K562 (cell line): Measurements from ENCODE around the gene PLXNB1. TPM values are rescaled to one million over a fixed set of nuclear protein-coding genes. Genes with fewer than 3 reads are reported as not detected.

Source experiments
- ATAC-seq: fragments of 200-7000 bp; cut with Tn5 transposase; 3 replicates; pipeline ENCODE4 v1.9.1; 2020; ENCODE audit warnings: moderate library complexity
- Bru-seq: library from RNA; stranded (reverse); fragments of 400-500 nt; gene quantifications from one replicate; lab custom pipeline; 2021; lab: Mats Ljungman, UMichigan
- BruChase-seq, 2 experiments: library from RNA; stranded (reverse); fragments of 400-500 nt; gene quantifications; one replicate each; lab custom pipeline; 2021; lab: Mats Ljungman, UMichigan
- BruUV-seq: library from RNA; stranded (reverse); fragments of 400-500 nt; replicated peaks from 2 replicates; lab custom pipeline; 2021; lab: Mats Ljungman, UMichigan
- CTCF ChIA-PET: fragments of 300-600 bp; formaldehyde crosslinking; extraction: SDS; loops from one replicate; lab custom pipeline; 2021; ENCODE audit warnings: low intra/inter-chr PET ratio; lab: Yijun Ruan, JAX
- POLR2A ChIA-PET: fragments of 300-600, 350-650 bp; sonication (Branson Sonifier 250); formaldehyde crosslinking; extraction: SDS; loops from one replicate; lab custom pipeline; 2021; ENCODE audit warnings: antibody characterized with exemption, inconsistent platforms; lab: Yijun Ruan, JAX
- DNase-seq, 4 experiments: peaks; one replicate each; pipeline versions ENCODE4 v3.0.0 to v3.0.0-alpha.2; 2011 to 2018; ENCODE audit warnings: low spot score in 3 of 4, mixed read lengths in 3 of 4; ENCODE audit errors: extremely low read depth in 1 of 4
- FAIRE-seq: peaks from 2 replicates; lab custom pipeline; 2011; peaks lifted over from hg19 to GRCh38; lab: Jason Lieb, UNC
- H2AFZ ChIP-seq: 2 replicates; pipeline ENCODE4 v1.6.0; 2011; ENCODE audit warnings: low read depth, low read length, control low read depth, inconsistent platforms
- H3K27ac ChIP-seq: fragments of 200-600 bp; 3 replicates; pipeline ENCODE4 v1.8.0; 2011; ENCODE audit warnings: low read depth, mild to moderate bottlenecking, control low read depth, inconsistent platforms, low read length, moderate library complexity, mixed read lengths; ENCODE audit errors: extremely low read depth
- H3K27me3 ChIP-seq, 2 experiments: fragments of 300-600 bp in 1 of 2; 2 replicates in 1 of 2; 3 replicates in 1 of 2; pipeline versions ENCODE4 v1.6.0 to v1.8.0; 2011; ENCODE audit warnings: inconsistent platforms in 2 of 2, low read length in 2 of 2, mild to moderate bottlenecking in 1 of 2, mixed read lengths in 1 of 2, moderate library complexity in 1 of 2; ENCODE audit not compliant: control insufficient read depth in 2 of 2, insufficient read depth in 2 of 2
- H3K36me3 ChIP-seq: fragments of 300-600 bp; 3 replicates; pipeline ENCODE4 v1.8.0; 2011; ENCODE audit warnings: mild to moderate bottlenecking, low read length, inconsistent platforms; ENCODE audit not compliant: control insufficient read depth, insufficient read depth
- H3K4me1 ChIP-seq, 2 experiments: fragments of 200-600 bp in 1 of 2; replicated peaks in 1 of 2; 2 replicates in 1 of 2; 3 replicates in 1 of 2; pipeline versions ENCODE4 v1.5.1 to v1.8.0; 2011; ENCODE audit warnings: inconsistent platforms in 2 of 2, low read length in 2 of 2, mild to moderate bottlenecking in 1 of 2, mixed read lengths in 1 of 2, moderate library complexity in 1 of 2; ENCODE audit not compliant: control insufficient read depth in 2 of 2, insufficient read depth in 2 of 2
- H3K4me2 ChIP-seq: 2 replicates; pipeline ENCODE4 v1.6.1; 2011; ENCODE audit warnings: low read length, control low read depth, inconsistent platforms, mixed read lengths; ENCODE audit not compliant: insufficient read depth
- H3K4me3 ChIP-seq: fragments of 200-600 bp; sonication (generic), shearing (Covaris generic); 2 replicates; pipeline ENCODE4 v1.5.1; 2016; ENCODE audit warnings: control low read depth, inconsistent platforms
- H3K79me2 ChIP-seq: fragments of 200-600 bp; 3 replicates; pipeline ENCODE4 v1.8.0; 2011; ENCODE audit warnings: low read length, inconsistent platforms; ENCODE audit not compliant: control insufficient read depth, insufficient read depth
- H3K9ac ChIP-seq, 2 experiments: 2 replicates each; pipeline versions ENCODE4 v1.6.0 to v1.6.1; 2011; ENCODE audit warnings: low read depth in 2 of 2, low read length in 2 of 2, control low read depth in 1 of 2, inconsistent platforms in 1 of 2, mild to moderate bottlenecking in 1 of 2, mixed read lengths in 1 of 2; ENCODE audit not compliant: insufficient read depth in 1 of 2
- H3K9me1 ChIP-seq: one replicate; pipeline ENCODE4 v1.6.0; 2011; ENCODE audit warnings: inconsistent platforms, mild to moderate bottlenecking, low read length, moderate library complexity; ENCODE audit not compliant: control insufficient read depth, insufficient read depth
- H3K9me3 ChIP-seq: replicated peaks from 2 replicates; pipeline ENCODE4 v1.5.1; 2011; ENCODE audit warnings: low read depth, low read length, inconsistent platforms; ENCODE audit not compliant: control insufficient read depth, insufficient read depth
- H4K20me1 ChIP-seq: replicated peaks from 2 replicates; pipeline ENCODE4 v1.6.1; 2011; ENCODE audit warnings: low read length, inconsistent platforms, mixed read lengths; ENCODE audit not compliant: control insufficient read depth, insufficient read depth
- CCAR2 ChIP-seq: fragments of 200-400 bp; formaldehyde crosslinking; IDR thresholded peaks from 2 replicates; pipeline ENCODE4 v1.6.1; 2017; ENCODE audit warnings: mild to moderate bottlenecking, low read depth, low read length
- CEBPG ChIP-seq, 3 experiments: fragments of 200-800 bp in 1 of 3; sonication (Bioruptor generic) in 1 of 3; sonication (generic) in 1 of 3; formaldehyde crosslinking in 1 of 3; IDR thresholded peaks in 2 of 3; conservative IDR thresholded peaks in 1 of 3; 2 replicates each; pipeline versions ENCODE4 v1.6.1 to v1.8.0; 2016 to 2022; ENCODE audit warnings: missing compliant biosample characterization in 2 of 3, missing genetic modification characterization in 2 of 3, mild to moderate bottlenecking in 1 of 3, missing genetic modification reagents in 1 of 3
- RBFOX2 ChIP-seq: fragments of 200-400 bp; formaldehyde crosslinking; IDR thresholded peaks from 2 replicates; pipeline ENCODE4 v1.6.1; 2017; ENCODE audit warnings: low read depth, mild to moderate bottlenecking, low read length, moderate library complexity
- SMAD1 ChIP-seq: fragments of 150-350 bp; IDR thresholded peaks from 2 replicates; pipeline ENCODE4 v1.6.1; 2014; ENCODE audit warnings: low read length, low read depth; ENCODE audit not compliant: partially characterized antibody
- WGBS: fragments of 100-300 bp; shearing (Covaris generic); methylation state at CpG from one replicate; pipeline ENCODE4 v1.1.6; 2016; ENCODE audit warnings: low coverage, mixed read lengths; ENCODE audit not compliant: insufficient coverage; ENCODE audit errors: missing lambda C conversion rate; 5-methylcytosine and 5-hydroxymethylcytosine counted together
- in situ Hi-C: fragments of 300-500 bp; cut with MboI; formaldehyde crosslinking; loops from 4 replicates; pipeline ENCODE4 v1.15.0; 2018; ENCODE audit warnings: inconsistent platforms, mixed read lengths
- intact Hi-C: fragments of 100-400 bp; cut with micrococcal nuclease; formaldehyde crosslinking; loops from 2 replicates; pipeline ENCODE4 v1.14.2; 2022
- long read RNA-seq, 3 experiments: library from polyadenylated mRNA in 2 of 3; library from RNA in 1 of 3; unstranded in 2 of 3; stranded (forward) in 1 of 3; transcript quantifications; one replicate each; pipeline ENCODE4 v2.0.0, GENCODE V29; 2019 to 2022
- polyA minus RNA-seq, 3 experiments: library from RNA; depleted of rRNA, polyadenylated mRNA; stranded (reverse); fragments of >200 nt; gene quantifications; 2 replicates each; pipeline ENCODE4 v1.2.3, GENCODE V29; 2011
- polyA plus RNA-seq, 8 experiments: library from polyadenylated mRNA; depleted of rRNA in 4 of 8; stranded (reverse) in 5 of 8; unstranded in 3 of 8; fragments of >200 nt; fragmentation: Nextera tagmentation in 2 of 8; fragmentation: Illumina TruSeq in 1 of 8; extraction: Ambion mirVana in 2 of 8; extraction: Trizol in 1 of 8; gene quantifications; 2 replicates each; pipeline versions ENCODE4 v1.2.1 to v1.2.3, GENCODE V29; 2011 to 2014; ENCODE audit warnings: inconsistent platforms in 1 of 8, missing spikeins in 1 of 8
- total RNA-seq, 7 experiments: library from RNA; depleted of rRNA in 6 of 7; stranded (reverse); fragments of >200 nt in 6 of 7; fragmentation: Illumina TruSeq in 2 of 7; extraction: Trizol in 2 of 7; gene quantifications; 2 replicates each; pipeline versions ENCODE4 v1.2.1 to v1.2.3, GENCODE V29; 2011 to 2021; ENCODE audit warnings: low replicate concordance in 1 of 7
- TF ChIP-seq, protein P1 (sequence below): sonication (generic); formaldehyde crosslinking; IDR thresholded peaks from 2 replicates; pipeline ENCODE4 v1.8.0; 2022; ENCODE audit warnings: missing genetic modification reagents, mild to moderate bottlenecking, moderate library complexity, borderline replicate concordance
- TF ChIP-seq, protein P2 (sequence below), 2 experiments: fragments of 450-650 bp in 1 of 2; sonication (generic) in 1 of 2; formaldehyde crosslinking in 1 of 2; IDR thresholded peaks in 1 of 2; conservative IDR thresholded peaks in 1 of 2; 2 replicates each; pipeline versions ENCODE4 v1.6.1 to v1.8.1; 2016 to 2023; ENCODE audit warnings: mild to moderate bottlenecking in 2 of 2, moderate library complexity in 2 of 2, inconsistent platforms in 1 of 2, missing genetic modification reagents in 1 of 2

PLXNB1 gene, protein sequence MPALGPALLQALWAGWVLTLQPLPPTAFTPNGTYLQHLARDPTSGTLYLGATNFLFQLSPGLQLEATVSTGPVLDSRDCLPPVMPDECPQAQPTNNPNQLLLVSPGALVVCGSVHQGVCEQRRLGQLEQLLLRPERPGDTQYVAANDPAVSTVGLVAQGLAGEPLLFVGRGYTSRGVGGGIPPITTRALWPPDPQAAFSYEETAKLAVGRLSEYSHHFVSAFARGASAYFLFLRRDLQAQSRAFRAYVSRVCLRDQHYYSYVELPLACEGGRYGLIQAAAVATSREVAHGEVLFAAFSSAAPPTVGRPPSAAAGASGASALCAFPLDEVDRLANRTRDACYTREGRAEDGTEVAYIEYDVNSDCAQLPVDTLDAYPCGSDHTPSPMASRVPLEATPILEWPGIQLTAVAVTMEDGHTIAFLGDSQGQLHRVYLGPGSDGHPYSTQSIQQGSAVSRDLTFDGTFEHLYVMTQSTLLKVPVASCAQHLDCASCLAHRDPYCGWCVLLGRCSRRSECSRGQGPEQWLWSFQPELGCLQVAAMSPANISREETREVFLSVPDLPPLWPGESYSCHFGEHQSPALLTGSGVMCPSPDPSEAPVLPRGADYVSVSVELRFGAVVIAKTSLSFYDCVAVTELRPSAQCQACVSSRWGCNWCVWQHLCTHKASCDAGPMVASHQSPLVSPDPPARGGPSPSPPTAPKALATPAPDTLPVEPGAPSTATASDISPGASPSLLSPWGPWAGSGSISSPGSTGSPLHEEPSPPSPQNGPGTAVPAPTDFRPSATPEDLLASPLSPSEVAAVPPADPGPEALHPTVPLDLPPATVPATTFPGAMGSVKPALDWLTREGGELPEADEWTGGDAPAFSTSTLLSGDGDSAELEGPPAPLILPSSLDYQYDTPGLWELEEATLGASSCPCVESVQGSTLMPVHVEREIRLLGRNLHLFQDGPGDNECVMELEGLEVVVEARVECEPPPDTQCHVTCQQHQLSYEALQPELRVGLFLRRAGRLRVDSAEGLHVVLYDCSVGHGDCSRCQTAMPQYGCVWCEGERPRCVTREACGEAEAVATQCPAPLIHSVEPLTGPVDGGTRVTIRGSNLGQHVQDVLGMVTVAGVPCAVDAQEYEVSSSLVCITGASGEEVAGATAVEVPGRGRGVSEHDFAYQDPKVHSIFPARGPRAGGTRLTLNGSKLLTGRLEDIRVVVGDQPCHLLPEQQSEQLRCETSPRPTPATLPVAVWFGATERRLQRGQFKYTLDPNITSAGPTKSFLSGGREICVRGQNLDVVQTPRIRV (N-terminal part only)
- total RNA-seq (2011; cell fraction: chromatin; rRNA removed; ENCODE audit: low replicate concordance) = 67.7 and 204 TPM in 2 replicates
- 92.2 and 100 TPM in 2 replicates for total RNA-seq (2011; cell fraction: nucleolus; rRNA removed)
- 59.2 and 60.7 TPM in 2 replicates for total RNA-seq (2011; cell fraction: nucleoplasm; rRNA removed)
- total RNA-seq (2014; rRNA removed) = 11.2 and 12.7 TPM in 2 replicates
- 2.1 and 3.9 TPM in 2 replicates for total RNA-seq (2014; rRNA removed; fragmentation: Illumina TruSeq; extraction: Trizol)
- total RNA-seq (2015; rRNA removed; fragmentation: Illumina TruSeq; extraction: Trizol) = 6.0 and 6.3 TPM in 2 replicates
- 11.4 and 13.9 TPM in 2 replicates for total RNA-seq (2021)
- polyA plus RNA-seq (2011; rRNA removed) = 6.0 and 16.7 TPM in 2 replicates
- 10.8 and 14.2 TPM in 2 replicates for polyA plus RNA-seq (2011; cell fraction: cytosol; rRNA removed)
- 106 and 120 TPM in 2 replicates for polyA plus RNA-seq (2011; cell fraction: nucleus; rRNA removed)
- 11.5 and 18.7 TPM in 2 replicates for polyA plus RNA-seq (2012)
- polyA plus RNA-seq (2014; fragmentation: Illumina TruSeq; extraction: Trizol) = 7.3 and 9.2 TPM in 2 replicates
- under 1 TPM; 0.17 to 0.24 TPM for polyA plus RNA-seq (2014; fragmentation: Nextera tagmentation; extraction: Ambion mirVana)
- 10.6 and 17.4 TPM in 2 replicates for polyA plus RNA-seq (2014; rRNA removed)
- 5.0 and 8.2 TPM in 2 replicates for polyA minus RNA-seq (2011; rRNA and poly(A)+ RNA removed)
- polyA minus RNA-seq (2011; cell fraction: cytosol; rRNA and poly(A)+ RNA removed) = 10.0 and 12.9 TPM in 2 replicates
- polyA minus RNA-seq (2011; cell fraction: nucleus; rRNA and poly(A)+ RNA removed) = 27.1 and 27.3 TPM in 2 replicates
- percentile 50 among the genes with signal in this experiment for Bru-seq, nascent RNA
- BruChase-seq, experiment 1, labeled RNA remaining after a 2-hour chase = percentile 42 among the genes with signal in this experiment
- percentile 45 among the genes with signal in this experiment for BruChase-seq, experiment 2, labeled RNA remaining after a 6-hour chase
- long read RNA-seq, experiment 1, partial matches to known transcripts = 15 of 19 reads
- long read RNA-seq, experiment 1, other reads (novel, unspliced or antisense) = 4 of 19 reads
- long read RNA-seq, experiment 2, partial matches to known transcripts = 0 of 4 reads
- long read RNA-seq, experiment 2, other reads (novel, unspliced or antisense) = 4 of 4 reads
- long read RNA-seq, experiment 3, partial matches to known transcripts = 1 of 1 reads
- long read RNA-seq, experiment 3, other reads (novel, unspliced or antisense) = 0 of 1 reads

DNA sequence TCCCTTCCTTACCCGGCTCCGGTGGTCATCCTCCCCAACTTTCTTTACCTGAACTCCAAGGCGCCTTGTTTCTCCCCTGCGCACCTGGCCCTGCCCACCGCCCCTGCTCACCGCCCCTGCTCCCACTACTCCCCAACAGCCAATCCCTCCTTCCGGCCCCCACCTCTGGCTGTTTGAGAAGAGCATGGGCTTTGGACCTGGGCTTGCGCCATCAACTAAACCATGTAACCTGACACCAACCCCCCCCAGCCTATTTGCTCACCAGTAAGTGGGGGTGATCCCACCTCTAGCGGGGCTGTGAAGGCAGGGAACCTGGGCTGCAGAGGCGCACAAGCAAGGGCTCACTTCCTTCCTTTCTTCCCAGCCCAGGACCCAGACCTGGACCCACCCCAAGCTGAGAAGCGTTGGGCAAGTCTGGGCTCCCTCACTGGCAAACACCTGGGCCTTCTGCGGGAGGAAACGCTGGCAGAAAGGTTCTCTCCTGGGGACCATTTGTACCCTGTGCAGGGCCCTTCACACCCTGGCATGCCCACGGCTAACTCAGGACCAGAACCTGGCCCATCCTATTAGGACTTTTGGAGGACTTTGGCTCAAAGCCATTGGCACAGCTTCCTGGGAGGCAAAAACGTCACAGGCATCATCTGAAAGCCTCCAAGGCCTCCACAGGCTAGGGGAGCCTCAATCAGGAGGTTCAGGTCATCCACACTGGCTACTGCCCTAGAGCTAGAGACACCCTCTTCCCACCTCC, at the start of gene PLXNB1:
TSS of gene PLXNB1 (minus strand) at position 127 of the 748 bp plus-strand sequence. CDS start 5,475 bp downstream, outside the sequence.
- BruUV-seq = no TSS peak
- WGBS = 32% methylated on average over 8 of the region's 15 CpGs
- peaks cover 11 to 40% of the 10 kb centered on the region in 2 experiments; a peak in 4 of 5 replicates for H3K4me1 ChIP-seq
- intact Hi-C loops (no loop called here), in situ Hi-C loops (loop anchor here (10.0 kb wide), 2 partner anchors 195 to 235 kb away; no protein-coding TSS in a partner anchor)
- no peaks in the 10 kb centered on the region; the same call in 1 of the 3 replicates for H3K79me2 ChIP-seq
- peak within 1 kb of the TSS; percentile 57 for H3K4me3 ChIP-seq
- H2AFZ ChIP-seq = peak within 1 kb of the TSS; percentile 78
- peak within 1 kb of the TSS; percentile 66 for H3K4me2 ChIP-seq
- ATAC-seq (peak; percentile 83), FAIRE-seq (peak; percentile 83), DNase-seq (peak; percentile 68 to 83 (median 76))
- no peaks in the 10 kb centered on the region for H3K9me1 ChIP-seq
- H3K27me3 ChIP-seq = no peaks in the 10 kb centered on the region
- H3K27ac ChIP-seq = peak within 1 kb of the TSS; percentile 68
- no peaks in the 10 kb centered on the region for H4K20me1 ChIP-seq
- ChIA-PET CTCF (no interaction called here), POLR2A (interaction anchor here (0.7 to 1.0 kb wide), 2 partner anchors 12 to 23 kb away, joined by 3 read pairs; no protein-coding TSS in a partner anchor)
- peak within 1 kb of the TSS; percentile 59 to 85; a peak in 3 of 4 replicates for H3K9ac ChIP-seq
- H3K36me3 ChIP-seq = peaks cover 32% of the 10 kb centered on the region; the same call in 2 of the 3 replicates
- H3K9me3 ChIP-seq = no peaks in the 10 kb centered on the region
- TF ChIP-seq, protein P1, sequence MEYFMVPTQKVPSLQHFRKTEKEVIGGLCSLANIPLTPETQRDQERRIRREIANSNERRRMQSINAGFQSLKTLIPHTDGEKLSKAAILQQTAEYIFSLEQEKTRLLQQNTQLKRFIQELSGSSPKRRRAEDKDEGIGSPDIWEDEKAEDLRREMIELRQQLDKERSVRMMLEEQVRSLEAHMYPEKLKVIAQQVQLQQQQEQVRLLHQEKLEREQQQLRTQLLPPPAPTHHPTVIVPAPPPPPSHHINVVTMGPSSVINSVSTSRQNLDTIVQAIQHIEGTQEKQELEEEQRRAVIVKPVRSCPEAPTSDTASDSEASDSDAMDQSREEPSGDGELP (CRISPR knock-in tag) = peak; percentile 26; the same call in 1 of the 2 replicates
- TF ChIP-seq, protein P2, sequence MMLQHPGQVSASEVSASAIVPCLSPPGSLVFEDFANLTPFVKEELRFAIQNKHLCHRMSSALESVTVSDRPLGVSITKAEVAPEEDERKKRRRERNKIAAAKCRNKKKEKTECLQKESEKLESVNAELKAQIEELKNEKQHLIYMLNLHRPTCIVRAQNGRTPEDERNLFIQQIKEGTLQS (IDR thresholded peaks at IDR 0.05) = peak; percentile 40; the same call in 1 of the 2 replicates
- TF ChIP-seq, protein P2 (CRISPR knock-in tag; conservative IDR thresholded peaks at IDR 0.05) = no peak
- TF ChIP-seq RBFOX2 = peak; percentile 51
- TF ChIP-seq CCAR2 = no peak
- TF ChIP-seq CEBPG (CRISPR knock-in tag; IDR thresholded peaks at IDR 0.05) = peak; percentile 72; the same call in 1 of the 2 replicates
- no peak; a peak in 1 of 4 replicates for TF ChIP-seq CEBPG (tag; conservative IDR thresholded peaks at IDR 0.05 in 1 of 2, IDR thresholded peaks at IDR 0.05 in 1 of 2)
- TF ChIP-seq SMAD1 = no peak
